Hematopoietic multipotent progenitor cell treated with erythropoietin and hydrocortisone succinate and interleukin-3 and kit ligand, for 15 days (in vitro differentiated cells): ENCODE results near the gene COCH.
"Not testable (repeated sequence)": the region's sequence is repeated elsewhere in the genome, so short reads cannot be mapped to it uniquely, and the experiment has no call there.

Source experiments
- DNase-seq: peaks from one replicate; pipeline ENCODE4 v3.0.0-alpha.2; 2015; ENCODE audit warnings: low spot score

COCH gene

GRCh38 chr14:30928462-30928861 is 54.1 kb downstream of the COCH start:
- DNase-seq = no peak

GRCh38 chr14:30933937-30934336 is 59.6 kb downstream of the COCH start:
- DNase-seq = not testable (repeated sequence)

- DNase-seq = no peak
Observed at GRCh38 chr14:30935445-30935844, 61.1 kb downstream of the COCH start.

- DNase-seq = no peak
Observed at GRCh38 chr14:30938617-30939016, 64.3 kb downstream of the COCH start.
